Measurements from ENCODE around the gene FUT8.

The FUT8 gene

DNA sequence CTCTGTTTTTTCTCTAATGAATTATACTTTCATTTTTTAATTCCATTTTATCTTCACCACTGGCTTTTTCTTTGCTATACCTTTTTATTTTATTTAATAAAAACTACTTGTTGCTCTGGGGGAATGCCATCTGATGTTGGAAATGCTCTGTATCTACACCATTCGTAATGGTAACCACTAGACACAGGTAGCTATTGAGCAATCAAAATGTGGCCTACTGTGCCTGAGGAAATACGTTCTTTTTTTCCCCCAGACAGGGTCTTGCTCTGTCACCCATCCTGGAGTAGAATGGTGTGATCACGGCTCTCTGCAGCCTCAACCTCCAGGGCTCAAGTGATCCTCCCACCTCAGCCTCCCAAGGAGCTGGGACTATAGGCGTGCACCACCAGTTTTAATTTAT, 140.2 kb downstream of the FUT8 start:
- DNase-seq (ENCODE audit: low read depth in 1 of 2, low spot score in 1 of 2) = no peak

DNA sequence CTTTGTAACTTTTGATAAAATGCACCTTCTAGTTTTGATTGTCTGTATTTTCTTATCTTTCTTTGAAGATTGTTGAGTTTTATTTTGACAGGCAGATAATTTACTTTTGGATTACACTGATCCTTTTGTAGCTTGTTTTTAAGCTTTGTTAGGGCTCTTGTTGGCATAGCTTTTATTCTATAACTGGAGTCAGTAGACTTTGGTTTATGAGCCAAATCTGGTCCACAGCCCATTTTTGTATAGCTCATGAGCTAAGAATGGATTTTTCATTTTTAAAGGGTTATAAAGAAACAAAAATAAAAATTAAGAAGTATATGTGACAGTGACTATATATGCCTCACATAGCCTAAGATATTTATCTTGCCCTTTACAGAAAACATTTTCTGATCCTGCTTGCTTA, 142.3 kb downstream of the FUT8 start:
- DNase-seq (ENCODE audit: low read depth in 1 of 2, low spot score in 1 of 2) = no peak

DNA sequence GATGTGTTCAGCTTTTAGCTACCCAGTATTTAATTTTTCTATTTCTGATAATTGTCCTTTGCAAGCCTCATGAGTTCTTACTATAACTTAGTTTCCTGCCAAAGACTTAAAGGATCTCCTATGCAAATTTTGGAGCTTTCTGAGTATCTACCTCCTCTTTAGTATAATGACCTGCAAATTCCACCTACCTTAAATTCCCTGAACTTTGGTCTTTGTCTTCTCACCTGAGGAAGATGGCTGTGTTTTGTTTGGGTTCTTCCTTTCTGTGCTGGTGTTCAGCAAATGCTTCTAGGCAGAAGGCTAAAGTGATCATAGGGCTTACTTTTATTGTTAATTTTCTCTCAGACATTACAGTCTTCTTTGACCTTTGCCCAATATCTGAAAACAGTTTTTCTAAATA, 142.8 kb downstream of the FUT8 start:
- DNase-seq (ENCODE audit: low read depth in 1 of 2, low spot score in 1 of 2) = no peak

DNA sequence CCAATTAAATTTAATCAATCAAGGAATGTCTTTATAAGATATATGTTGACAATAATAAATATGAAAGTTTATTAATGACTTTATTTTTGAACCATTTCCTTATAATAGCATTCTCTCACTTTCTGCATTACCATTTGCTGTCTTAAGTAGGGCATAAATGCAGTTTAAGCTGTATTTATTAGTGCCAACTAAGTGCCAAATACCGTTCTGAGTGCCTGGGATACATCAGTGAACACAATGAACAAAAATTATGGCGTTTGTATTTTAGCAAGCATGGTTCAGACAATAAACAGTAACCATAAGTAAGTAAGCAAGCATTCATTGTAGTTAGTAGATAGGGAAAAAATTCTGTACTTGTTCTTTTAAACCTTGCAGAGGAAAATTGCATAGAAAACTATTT, 145.8 kb downstream of the FUT8 start:
- no peak for DNase-seq (ENCODE audit: low read depth in 1 of 2, low spot score in 1 of 2)

DNA sequence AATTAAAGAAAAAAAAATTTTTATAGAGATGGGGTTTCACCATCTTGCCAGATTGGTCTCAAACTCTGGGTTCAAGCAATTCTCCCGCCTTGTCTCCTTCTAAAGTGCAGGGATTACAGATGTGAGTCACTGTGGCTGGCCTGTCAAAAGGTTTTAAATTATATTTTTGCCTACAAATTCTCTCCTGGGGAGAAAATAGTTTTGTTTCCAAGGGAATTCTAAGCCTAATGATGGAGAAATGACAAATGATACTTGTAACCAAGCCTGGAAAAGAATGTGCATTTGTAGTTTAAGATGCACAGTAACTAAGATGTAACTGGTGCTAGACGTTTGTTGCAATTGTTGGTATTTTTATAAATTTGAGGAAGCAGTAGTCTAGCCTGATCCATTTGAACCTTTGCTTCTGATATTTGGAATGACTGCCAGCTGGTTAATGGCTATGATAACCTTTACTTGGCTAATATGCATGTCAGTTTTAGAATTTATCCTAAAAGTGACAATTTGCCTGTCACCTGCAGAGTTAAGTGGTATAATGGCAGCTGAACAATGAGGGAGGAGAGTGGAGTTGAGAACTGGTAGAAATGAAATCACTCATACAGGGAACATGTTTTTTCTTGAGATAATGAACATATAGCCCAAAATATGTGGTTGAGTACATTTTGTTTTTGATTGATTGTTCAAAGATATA, 148.0 kb downstream of the FUT8 start:
- no peak for DNase-seq (ENCODE audit: low read depth in 1 of 2, low spot score in 1 of 2)

DNA sequence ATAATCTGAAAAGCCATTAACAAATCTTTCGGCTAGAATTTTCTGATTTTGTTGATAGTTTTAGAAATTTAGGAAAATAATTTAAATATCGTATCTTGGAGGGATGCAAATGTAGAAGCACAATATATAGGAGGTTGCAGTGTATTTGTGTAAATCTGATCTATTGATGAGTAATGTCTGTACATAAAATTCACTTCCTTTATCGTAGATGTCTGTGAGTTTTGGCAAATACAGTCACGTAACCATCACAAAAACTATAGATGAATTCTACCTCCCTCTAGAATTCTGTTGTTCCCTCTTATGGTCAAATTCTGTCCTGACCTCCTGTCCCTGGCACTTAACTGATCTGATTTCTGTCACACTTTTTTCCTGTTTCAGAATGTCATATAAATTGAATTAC, 151.8 kb downstream of the FUT8 start:
- DNase-seq (ENCODE audit: low read depth in 1 of 2, low spot score in 1 of 2) = no peak

DNA sequence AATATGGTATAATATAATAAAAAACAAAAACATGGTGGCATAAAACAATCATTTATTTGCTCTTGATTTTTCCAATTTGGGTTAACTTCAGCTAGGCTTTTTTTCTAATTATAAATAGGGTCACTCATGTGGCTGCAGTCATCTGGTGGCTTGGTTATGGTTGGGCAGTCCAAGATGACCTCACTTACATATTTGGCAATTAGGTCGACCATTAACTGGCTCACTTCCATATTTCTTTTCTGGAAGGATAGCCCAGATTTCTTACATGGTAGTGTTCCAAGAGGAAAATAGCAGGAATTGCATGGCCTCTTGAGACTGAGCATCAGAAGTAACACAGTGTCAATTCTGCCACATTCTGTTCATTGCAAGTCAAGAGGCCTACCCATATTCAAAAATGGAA, 153.4 kb downstream of the FUT8 start:
- DNase-seq (ENCODE audit: low read depth in 1 of 2, low spot score in 1 of 2) = no peak

DNA sequence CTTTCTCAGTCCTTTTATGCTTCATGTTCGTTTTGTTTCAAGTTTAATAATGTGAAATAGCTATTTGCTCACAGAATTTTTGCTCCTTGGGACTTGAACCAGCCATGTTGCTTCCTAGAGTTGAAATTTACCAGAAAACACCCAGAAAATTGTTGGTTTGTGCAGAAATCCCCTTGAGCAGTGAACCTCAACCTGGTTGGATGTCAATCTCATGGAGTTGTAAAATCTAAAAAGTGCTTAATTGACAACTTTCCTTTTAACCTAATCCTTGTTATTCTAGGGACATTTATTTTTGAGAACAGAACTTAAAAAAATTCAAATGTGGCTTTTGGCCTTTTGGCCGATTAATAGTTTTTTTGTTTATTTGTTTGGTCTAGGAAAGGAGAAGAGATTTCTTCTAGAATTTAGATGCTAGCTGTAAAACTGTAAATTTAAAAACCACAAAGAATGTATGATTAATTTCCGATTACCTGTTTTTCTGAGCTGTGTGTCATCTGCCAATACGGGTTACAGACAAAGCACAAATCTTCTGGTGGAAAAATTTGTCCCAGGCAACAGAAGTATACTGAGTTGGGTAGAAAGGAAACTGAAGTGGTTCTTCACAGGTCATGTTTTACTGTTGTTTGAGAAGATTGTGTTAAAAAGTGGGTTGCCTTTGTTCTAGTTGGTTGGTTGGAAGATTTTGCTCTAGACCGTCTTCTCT, 154.4 kb downstream of the FUT8 start:
- DNase-seq (ENCODE audit: low read depth in 1 of 2, low spot score in 1 of 2) = no peak

DNA sequence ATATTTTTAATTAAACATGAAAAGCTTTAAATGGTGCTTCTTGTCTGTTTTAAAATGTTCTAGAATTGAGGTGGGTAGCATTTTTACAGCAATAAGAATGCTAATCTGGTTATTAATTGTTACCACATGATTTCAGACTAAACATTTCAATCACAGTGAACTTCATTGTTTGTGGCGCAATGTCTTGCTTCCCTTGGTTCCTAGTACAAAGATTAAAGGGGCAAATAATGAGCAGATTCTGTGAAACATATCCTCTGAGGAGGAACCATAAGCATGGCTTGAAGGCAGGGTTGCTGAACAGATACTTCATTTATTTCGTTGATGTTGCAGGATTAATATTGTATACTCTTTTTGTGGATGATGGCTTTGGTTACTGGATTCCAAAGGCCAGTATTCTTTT, 162.1 kb downstream of the FUT8 start:
- DNase-seq (ENCODE audit: low read depth in 1 of 2, low spot score in 1 of 2) = no peak

DNA sequence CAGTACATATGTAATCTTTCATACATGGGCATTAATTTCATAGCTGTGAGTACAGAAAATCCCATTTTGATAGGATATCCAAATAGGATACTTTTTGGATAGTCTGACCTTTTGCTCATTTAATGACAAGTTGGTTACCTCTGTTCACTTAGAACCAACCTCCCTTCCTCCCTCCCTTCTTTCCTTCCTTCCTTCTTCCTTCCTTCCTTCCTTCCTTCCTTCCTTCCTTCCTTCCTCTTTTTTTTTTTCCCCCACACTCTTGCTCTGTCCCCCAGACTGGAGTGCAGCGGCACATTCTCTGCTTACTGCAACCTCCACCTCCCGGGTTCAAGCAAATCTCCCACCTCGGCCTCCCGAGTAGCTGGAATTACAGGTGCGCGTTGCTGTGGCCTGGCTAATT, 162.9 kb downstream of the FUT8 start:
- no peak for DNase-seq (ENCODE audit: low read depth in 1 of 2, low spot score in 1 of 2)

DNA sequence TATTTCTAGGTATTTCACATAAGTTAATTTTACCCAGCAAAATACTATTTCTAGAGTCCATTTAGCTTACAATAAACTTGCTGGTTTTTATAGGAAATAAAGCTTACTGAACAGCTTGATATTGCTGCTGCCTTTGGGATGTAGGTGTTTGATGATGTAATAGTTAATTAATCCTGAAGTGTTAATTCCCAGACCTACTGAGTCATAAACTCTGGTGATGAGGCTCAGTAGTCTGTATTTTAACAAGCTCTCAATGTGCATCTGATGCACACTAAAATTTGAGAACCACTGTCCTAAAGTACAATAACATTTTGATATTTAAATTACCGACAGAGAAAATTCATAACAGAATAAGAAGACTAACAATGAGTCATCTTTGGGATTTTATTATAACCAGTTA, 168.4 kb downstream of the FUT8 start:
- DNase-seq (ENCODE audit: low read depth in 1 of 2, low spot score in 1 of 2) = no peak

DNA sequence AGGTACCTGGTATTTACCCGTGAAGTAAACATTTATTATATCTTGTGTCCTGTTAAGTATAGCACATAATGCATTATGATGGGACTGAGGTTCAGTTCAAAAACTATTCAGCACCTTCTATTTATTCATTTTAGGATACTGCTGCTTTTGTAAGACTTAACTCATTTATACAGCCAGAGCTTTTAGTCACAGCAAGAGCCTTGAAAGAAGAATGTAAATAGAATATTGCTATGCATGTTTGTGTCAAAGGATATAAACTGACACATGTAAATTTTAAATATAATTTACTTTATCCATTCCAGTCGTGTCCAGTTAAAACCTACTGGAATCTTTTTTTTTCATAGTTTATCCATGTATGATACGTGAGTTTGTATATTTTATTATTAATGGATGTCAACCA, 168.8 kb downstream of the FUT8 start:
- no peak for DNase-seq (ENCODE audit: low read depth in 1 of 2, low spot score in 1 of 2)

DNA sequence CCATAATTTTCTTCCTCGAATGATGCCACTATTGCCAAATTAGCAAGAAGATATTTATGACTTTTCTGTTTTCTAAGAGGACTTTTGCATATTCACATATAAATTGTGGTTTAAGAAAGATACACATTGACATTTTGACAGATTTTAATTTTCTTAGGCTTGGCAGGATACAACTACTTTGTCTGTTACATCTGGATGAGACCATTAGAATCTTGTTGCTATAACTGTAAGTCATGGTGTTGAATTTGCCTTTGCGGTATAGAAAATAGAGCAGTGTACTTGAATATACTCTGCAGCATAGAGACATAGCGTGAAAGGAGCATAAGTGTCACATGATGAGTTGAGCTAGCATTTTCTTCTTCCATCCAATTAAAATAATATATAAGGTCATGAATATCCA, 169.3 kb downstream of the FUT8 start:
- no peak for DNase-seq (ENCODE audit: low read depth in 1 of 2, low spot score in 1 of 2)

DNA sequence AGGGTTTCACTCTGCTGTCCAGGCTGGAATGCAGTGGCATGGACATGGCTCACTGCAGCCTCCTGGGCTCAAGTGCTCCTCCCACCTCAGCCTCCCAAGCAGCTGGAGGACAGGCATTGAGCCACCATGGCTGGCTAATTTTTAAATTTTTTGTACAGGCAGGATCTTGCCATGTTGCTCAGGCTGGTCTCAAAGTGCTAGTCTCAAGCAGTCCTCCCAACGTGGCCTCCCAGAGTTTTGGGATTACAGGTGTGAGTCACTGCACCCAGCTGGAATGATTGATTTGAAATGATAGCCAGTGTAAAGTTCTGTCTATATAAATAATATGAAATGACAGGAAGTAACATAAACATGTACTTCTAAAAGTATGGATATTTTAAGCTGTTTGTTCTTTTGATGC, 172.7 kb downstream of the FUT8 start:
- DNase-seq (ENCODE audit: low read depth in 1 of 2, low spot score in 1 of 2) = no peak

DNA sequence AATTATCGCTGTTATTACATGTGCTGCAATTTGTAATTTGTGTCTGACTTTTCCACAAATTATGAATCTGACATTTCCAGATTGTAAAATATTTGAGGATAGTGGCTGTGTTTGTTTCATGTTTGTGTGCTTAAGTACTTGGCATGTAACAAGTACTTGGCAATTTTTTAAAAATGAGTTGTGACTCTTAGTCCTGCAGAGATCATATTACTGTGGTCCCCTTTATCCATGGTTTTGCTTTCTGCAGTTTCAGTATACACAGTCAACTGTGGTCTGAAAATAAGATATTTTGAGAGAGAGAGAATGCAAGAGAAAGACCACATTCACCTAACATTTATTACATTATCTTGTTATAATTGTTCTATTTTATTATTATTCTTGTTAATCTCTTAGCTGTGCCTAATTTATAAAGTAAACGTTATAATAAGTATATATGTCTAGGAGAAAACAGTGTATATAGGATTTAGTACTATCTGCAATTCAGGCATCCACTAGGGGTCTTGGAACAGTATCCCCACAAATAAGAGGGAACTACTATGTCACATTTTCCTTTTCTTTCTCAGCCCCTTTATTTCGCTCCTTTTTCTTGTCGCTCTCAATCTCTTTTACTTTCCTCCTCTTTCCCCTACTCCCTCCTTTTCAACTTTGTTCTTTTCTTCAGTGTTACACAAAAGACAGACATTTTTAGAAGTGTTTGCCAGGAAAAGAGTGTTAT, 176.1 kb downstream of the FUT8 start:
- no peak for DNase-seq (ENCODE audit: low read depth in 1 of 2, low spot score in 1 of 2)

DNA sequence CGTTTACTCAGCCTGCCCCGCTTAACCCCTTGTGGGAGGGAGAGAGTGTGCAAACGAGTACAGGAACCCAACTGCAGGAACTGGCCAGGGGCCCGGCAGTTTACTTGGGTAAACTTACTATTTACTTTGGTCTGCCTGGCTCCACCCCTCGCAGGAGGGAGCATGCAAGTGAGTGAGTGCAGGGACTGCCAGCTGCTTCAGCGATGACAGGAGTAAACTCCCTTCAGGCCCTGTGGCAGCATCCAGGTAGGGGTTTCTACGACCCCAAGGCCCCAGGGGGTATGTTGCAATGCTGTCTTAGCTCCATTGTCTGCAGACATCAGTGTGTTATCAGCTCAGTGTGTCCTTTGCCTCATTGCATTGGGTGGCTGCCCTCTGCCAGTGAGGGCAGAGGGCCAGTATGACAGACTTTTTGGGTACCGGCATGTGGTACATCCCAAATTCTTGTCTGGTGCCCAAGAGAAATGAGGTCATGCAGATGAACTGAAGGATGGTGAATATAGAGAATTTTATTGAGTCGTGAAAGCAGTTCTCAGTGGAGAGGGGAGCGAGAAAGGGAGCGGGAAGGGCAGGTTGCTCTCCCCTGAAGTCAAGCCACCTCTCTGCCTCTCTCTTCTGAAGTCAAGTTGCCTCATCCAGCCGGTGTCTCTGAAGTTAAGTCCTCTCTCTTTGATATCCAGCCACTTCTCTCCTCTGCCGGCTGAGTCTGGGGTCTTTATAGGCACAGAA, 181.8 kb downstream of the FUT8 start:
- DNase-seq (ENCODE audit: low read depth in 1 of 2, low spot score in 1 of 2) = no peak

DNA sequence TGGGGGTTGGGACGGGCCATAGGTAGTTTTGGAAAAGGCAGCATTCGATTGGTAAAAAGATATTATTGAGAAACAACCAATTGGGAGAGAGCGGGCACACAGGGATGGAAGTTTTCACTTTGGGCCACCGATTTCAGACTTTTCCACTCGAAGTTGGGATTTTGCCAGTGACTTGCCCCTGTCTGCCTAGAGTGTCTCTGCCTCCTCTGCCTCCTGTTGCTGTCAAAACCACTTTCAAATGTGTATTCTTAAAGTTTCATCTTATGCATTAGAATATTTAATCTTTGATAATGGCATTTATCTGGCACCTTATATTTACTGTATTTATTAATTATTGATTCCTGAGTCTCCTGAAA, 182.3 kb downstream of the FUT8 start:
- no peak for DNase-seq (ENCODE audit: low read depth in 1 of 2, low spot score in 1 of 2)

DNA sequence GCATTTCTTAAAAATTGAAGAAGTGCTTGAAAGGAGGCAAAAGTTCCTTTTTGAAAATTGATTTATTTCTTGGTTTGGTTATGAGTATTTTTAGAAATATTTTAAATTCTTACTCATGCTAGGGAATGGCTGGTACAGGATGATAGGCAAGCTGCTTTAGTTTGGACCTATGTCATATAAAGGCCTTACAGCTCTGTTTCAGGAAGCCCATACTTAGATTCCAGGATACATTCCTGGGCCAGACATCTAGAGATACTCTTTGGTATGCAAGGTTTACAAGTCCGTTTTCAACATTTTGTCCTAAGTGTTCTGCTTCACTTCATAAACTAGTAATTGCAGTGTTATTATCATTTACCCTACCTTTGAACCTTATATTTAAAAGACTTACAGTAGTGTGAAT, 186.8 kb downstream of the FUT8 start:
- no peak for DNase-seq (ENCODE audit: low read depth in 1 of 2, low spot score in 1 of 2)

DNA sequence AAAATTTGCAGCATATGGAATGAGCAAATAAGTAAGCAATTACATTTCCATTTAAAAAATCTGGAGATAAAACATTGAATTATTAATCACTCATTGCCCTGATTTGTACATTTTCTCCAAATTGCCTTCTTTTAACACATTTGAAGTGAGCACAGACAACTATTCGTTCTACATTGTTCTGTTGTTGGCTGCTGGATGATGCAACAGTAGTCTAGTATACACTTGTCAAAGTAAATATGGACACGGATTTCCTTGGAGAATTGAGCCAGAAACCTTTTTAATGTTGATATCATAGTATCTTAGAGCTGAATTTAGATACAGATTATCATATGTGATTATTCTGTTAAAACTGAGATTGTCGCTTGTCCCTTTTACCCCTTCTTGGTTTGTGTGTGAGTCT, 188.2 kb downstream of the FUT8 start:
- DNase-seq (ENCODE audit: low read depth in 1 of 2, low spot score in 1 of 2) = no peak

DNA sequence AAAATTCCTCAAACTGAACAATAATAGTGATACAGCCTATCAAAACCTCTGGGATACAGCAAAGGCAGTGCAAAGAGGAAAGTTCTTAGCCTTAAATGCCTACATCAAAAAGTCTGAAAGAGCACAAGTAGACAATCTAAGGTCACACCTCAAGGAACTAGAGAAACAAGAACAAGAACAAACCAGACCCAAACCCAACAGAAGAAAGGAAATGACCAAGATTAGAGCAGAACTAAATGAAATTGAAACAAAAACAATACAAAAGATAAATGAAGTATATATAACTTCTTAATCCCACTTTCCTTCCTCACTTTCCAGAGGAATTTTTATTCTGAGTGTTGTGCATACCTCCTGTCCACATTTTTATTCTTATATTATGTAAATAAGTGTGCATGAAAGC, 192.0 kb downstream of the FUT8 start:
- no peak for DNase-seq (ENCODE audit: low read depth in 1 of 2, low spot score in 1 of 2)

DNA sequence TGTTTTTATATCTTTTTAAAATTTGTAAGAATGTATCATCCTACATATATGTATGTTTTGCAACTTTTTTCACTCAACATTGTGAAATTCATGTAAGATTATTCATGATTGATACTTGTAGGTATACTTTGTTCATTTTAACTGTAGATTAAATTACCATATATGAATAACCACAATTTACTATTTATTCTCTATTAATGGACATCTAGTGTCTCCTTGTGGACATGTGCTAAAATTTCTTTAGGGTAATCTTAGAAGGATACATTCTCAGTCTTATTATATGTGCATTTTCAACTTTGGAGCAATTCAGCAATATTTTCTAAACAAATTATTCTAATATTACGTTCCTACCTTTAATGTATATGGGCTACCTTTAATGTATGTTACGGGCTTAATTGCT, 192.4 kb downstream of the FUT8 start:
- DNase-seq (ENCODE audit: low read depth in 1 of 2, low spot score in 1 of 2) = no peak

DNA sequence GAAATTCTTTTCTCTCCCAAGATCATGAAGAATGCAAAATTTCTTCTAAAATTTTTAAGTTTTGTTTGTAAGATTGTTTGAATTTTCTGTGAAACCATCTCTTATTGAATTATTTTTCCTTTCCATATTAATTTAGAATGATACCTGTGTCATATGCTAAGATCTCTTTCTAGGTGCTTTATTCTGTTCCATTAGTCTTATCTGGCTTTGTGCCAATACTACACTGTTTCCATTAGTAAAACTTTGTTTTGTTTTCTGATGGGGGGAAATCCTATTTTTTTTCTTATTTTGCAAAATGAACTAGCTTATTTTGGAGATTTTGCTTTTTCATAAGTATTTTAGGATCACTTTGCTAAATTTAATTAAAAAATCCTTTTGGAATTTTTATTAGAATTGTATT, 193.9 kb downstream of the FUT8 start:
- DNase-seq (ENCODE audit: low read depth in 1 of 2, low spot score in 1 of 2) = no peak

Measured in activated T-helper 1 cell treated with anti-CD3 and anti-CD28 coated beads, Interleukin-2, amount 50 U/mL, for 16 hours (primary cell).